HCT116 (cell line): Measurements from ENCODE around the gene ZNF432. TPM values are rescaled to one million over a fixed set of nuclear protein-coding genes. Genes with fewer than 3 reads are reported as not detected.
"Not testable (repeated sequence)": the region's sequence is repeated elsewhere in the genome, so short reads cannot be mapped to it uniquely, and the experiment has no call there.

Source experiments
- ATAC-seq: fragments of 200-7000 bp; cut with Tn5 transposase; 2 replicates; pipeline ENCODE4 v1.9.1; 2020; ENCODE audit warnings: mild to moderate bottlenecking, moderate library complexity
- BruUV-seq: library from RNA; stranded (reverse); fragments of 400-500 nt; replicated peaks from 2 replicates; lab custom pipeline; 2021; lab: Mats Ljungman, UMichigan
- CTCF ChIA-PET: fragments of 300-600 bp; sonication (Branson Sonifier 250); formaldehyde crosslinking; loops from one replicate; lab custom pipeline; 2021; ENCODE audit warnings: antibody characterized with exemption; lab: Charles Lee
- POLR2A ChIA-PET: fragments of 300-600, 350-600 bp; sonication (Branson Sonifier 250); formaldehyde crosslinking; loops from one replicate; lab custom pipeline; 2021; ENCODE audit warnings: antibody characterized with exemption; lab: Charles Lee
- RAD21 ChIA-PET, 2 experiments: fragments of 300-600 bp; sonication (Branson Sonifier 250); formaldehyde crosslinking; loops; one replicate each; lab custom pipeline; 2023; ENCODE audit warnings: low total read pairs in 2 of 2; ENCODE audit not compliant: uncharacterized antibody in 2 of 2, unreplicated experiment in 2 of 2, low non-redundant PET in 1 of 2; lab: Charles Lee
- DNase-seq: peaks from one replicate; pipeline ENCODE4 v3.0.0-alpha.2; 2010; ENCODE audit warnings: low read depth, low spot score
- H2AFZ ChIP-seq: fragments of 200-600 bp; shearing (Covaris generic), sonication (generic); 2 replicates; pipeline ENCODE4 v1.6.1; 2017; ENCODE audit warnings: low read depth, mixed run types, mixed read lengths, antibody characterized with exemption, low read length; ENCODE audit not compliant: poor library complexity, severe bottlenecking
- H3K27ac ChIP-seq: 2 replicates; pipeline ENCODE4 v1.5.1; 2012; ENCODE audit warnings: low read depth, low read length
- H3K27me3 ChIP-seq: fragments of 200-600 bp; sonication (generic); 2 replicates; pipeline ENCODE4 v1.6.1; 2016; ENCODE audit warnings: mixed run types, low read length, mixed read lengths; ENCODE audit not compliant: insufficient read depth
- H3K36me3 ChIP-seq, 2 experiments: fragments of 200-500 bp in 1 of 2; fragments of 200-600 bp in 1 of 2; sonication (Bioruptor generic) in 1 of 2; sonication (generic) in 1 of 2; 2 replicates each; pipeline versions ENCODE4 v1.5.1 to v1.6.1; 2014 to 2016; ENCODE audit warnings: low read length in 2 of 2, inconsistent platforms in 1 of 2, mixed read lengths in 1 of 2, mixed run types in 1 of 2; ENCODE audit not compliant: insufficient read depth in 2 of 2, control insufficient read depth in 1 of 2
- H3K4me1 ChIP-seq, 2 experiments: fragments of 200-600 bp in 1 of 2; sonication (generic) in 1 of 2; 2 replicates each; pipeline versions ENCODE4 v1.5.1 to v1.6.1; 2012 to 2017; ENCODE audit warnings: low read length in 2 of 2, inconsistent platforms in 1 of 2, mild to moderate bottlenecking in 1 of 2, mixed read lengths in 1 of 2, mixed run types in 1 of 2, moderate library complexity in 1 of 2; ENCODE audit not compliant: insufficient read depth in 2 of 2, control insufficient read depth in 1 of 2
- H3K4me2 ChIP-seq: fragments of 200-600 bp; sonication (generic); 2 replicates; pipeline ENCODE4 v1.6.1; 2017; ENCODE audit warnings: mixed run types, low read length, mixed read lengths
- H3K4me3 ChIP-seq, 2 experiments: fragments of 200-600 bp in 1 of 2; sonication (generic) in 1 of 2; replicated peaks in 1 of 2; 2 replicates each; pipeline ENCODE4 v1.5.1; 2011 to 2016; ENCODE audit warnings: low read length in 2 of 2, control low read depth in 1 of 2, low read depth in 1 of 2, mild to moderate bottlenecking in 1 of 2, mixed read lengths in 1 of 2, mixed run types in 1 of 2
- H3K79me2 ChIP-seq: fragments of 200-600 bp; sonication (generic); 2 replicates; pipeline ENCODE4 v1.6.1; 2017; ENCODE audit warnings: mild to moderate bottlenecking, mixed run types, low read length, moderate library complexity, mixed read lengths; ENCODE audit not compliant: insufficient read depth
- H3K9ac ChIP-seq: fragments of 200-600 bp; sonication (generic); 2 replicates; pipeline ENCODE4 v1.6.1; 2016; ENCODE audit warnings: low read length, mixed read lengths
- H3K9me2 ChIP-seq: fragments of 200-600 bp; sonication (generic), shearing (Covaris generic); 2 replicates; pipeline ENCODE4 v1.6.1; 2017; ENCODE audit warnings: mixed run types, mild to moderate bottlenecking, moderate library complexity; ENCODE audit not compliant: insufficient read depth
- H3K9me3 ChIP-seq, 2 experiments: fragments of 200-500 bp in 1 of 2; fragments of 200-600 bp in 1 of 2; sonication (Bioruptor generic) in 1 of 2; sonication (generic) in 1 of 2; 2 replicates each; pipeline ENCODE4 v1.6.1; 2014 to 2017; ENCODE audit warnings: low read length in 2 of 2, mixed read lengths in 2 of 2, inconsistent platforms in 1 of 2, low read depth in 1 of 2, mild to moderate bottlenecking in 1 of 2, mixed run types in 1 of 2, moderate library complexity in 1 of 2; ENCODE audit not compliant: control insufficient read depth in 1 of 2, insufficient read depth in 1 of 2
- H4K20me1 ChIP-seq: fragments of 200-600 bp; sonication (generic), shearing (Covaris generic); 2 replicates; pipeline ENCODE4 v1.6.1; 2017; ENCODE audit warnings: mixed run types, mild to moderate bottlenecking, moderate library complexity; ENCODE audit not compliant: insufficient read depth
- CBX3 ChIP-seq: IDR thresholded peaks from 2 replicates; pipeline ENCODE4 v1.6.1; 2012; ENCODE audit warnings: low read depth
- CEBPB ChIP-seq: IDR thresholded peaks from 2 replicates; pipeline ENCODE4 v1.6.1; 2012; ENCODE audit warnings: low read depth
- ELF1 ChIP-seq: IDR thresholded peaks from 2 replicates; pipeline ENCODE4 v1.6.1; 2012; ENCODE audit warnings: low read depth, borderline replicate concordance
- POLR2A ChIP-seq: IDR thresholded peaks from 2 replicates; pipeline ENCODE4 v1.7.0; 2011; ENCODE audit warnings: borderline replicate concordance; ENCODE audit not compliant: insufficient read depth, insufficient read length; ENCODE audit errors: extremely low read depth
- SRF ChIP-seq: IDR thresholded peaks from 2 replicates; pipeline ENCODE4 v1.6.1; 2012; ENCODE audit warnings: low read depth
- YY1 ChIP-seq: IDR thresholded peaks from 2 replicates; pipeline ENCODE4 v1.6.1; 2011; ENCODE audit warnings: low read length, low read depth, moderate library complexity, mild to moderate bottlenecking; ENCODE audit not compliant: insufficient replicate concordance; ENCODE audit errors: extremely low read depth
- ZFX ChIP-seq: fragments of 450-650 bp; IDR thresholded peaks from 2 replicates; pipeline ENCODE4 v1.6.1; 2017
- intact Hi-C: fragments of 100-400 bp; cut with micrococcal nuclease; formaldehyde crosslinking; loops from 2 replicates; pipeline ENCODE4 v1.10.0; 2022
- total RNA-seq: library from RNA; stranded (reverse); gene quantifications from one replicate; pipeline ENCODE4 v1.2.1, GENCODE V29; 2021; ENCODE audit not compliant: unreplicated experiment
- TF ChIP-seq, protein P1 (sequence below): IDR thresholded peaks from 2 replicates; pipeline ENCODE4 v1.6.1; 2012
- TF ChIP-seq, protein P2 (sequence below): IDR thresholded peaks from 2 replicates; pipeline ENCODE4 v1.6.1; 2011; ENCODE audit warnings: mild to moderate bottlenecking, low read length, moderate library complexity; ENCODE audit not compliant: insufficient replicate concordance; ENCODE audit errors: extremely low read depth

The ZNF432 gene
- total RNA-seq, 1 experiment from 2014 or later, result 0.64 TPM

DNA sequence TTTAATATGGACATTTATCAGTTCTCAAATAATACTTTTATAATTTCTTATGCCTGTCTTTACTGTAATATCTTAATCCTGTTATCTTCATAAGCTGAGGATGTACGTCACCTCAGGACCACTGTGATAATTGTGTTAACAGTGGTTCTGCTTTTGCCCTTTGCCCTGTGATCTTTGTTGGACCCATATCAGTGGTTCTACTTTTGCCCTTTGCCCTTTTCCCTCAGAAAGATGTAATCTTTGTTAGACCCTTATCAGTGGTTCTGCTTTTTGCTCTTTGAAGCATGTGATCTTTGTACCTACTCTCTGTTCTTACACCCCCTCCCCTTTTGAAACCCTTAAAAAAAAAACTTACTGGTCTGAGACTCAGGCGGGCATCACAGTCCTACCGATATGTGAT, 7.8 kb upstream of the ZNF432 start:
- H3K9me2 ChIP-seq, ATAC-seq, H3K4me3 ChIP-seq, H4K20me1 ChIP-seq, BruUV-seq, H3K9ac ChIP-seq, H3K27ac ChIP-seq, H3K27me3 ChIP-seq, H3K4me1 ChIP-seq, DNase-seq, RAD21 ChIA-PET, H3K79me2 ChIP-seq, H3K9me3 ChIP-seq, POLR2A ChIA-PET, intact Hi-C loops, H3K4me2 ChIP-seq, H3K36me3 ChIP-seq, H2AFZ ChIP-seq, CTCF ChIA-PET: not testable (repeated sequence)

DNA sequence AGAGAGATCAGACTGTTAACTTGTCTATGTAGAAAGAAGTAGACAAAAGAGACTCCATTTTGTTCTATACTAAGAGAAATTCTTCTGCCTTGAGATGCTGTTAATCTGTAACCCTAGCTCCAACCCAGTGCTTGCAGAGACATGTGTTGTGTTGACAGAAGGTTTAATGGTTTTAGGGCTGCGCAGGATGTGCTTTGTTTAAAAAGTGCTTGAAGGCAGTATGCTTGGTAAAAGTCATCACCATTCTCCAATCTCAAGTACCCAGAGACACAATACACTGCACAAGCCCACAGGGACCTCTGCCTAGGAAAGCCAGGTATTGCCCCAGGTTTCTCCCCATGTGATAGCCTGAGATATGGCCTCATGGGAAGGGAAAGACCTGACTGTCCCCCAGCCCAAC, 3.1 kb upstream of the ZNF432 start:
- H3K9me3 ChIP-seq, POLR2A ChIA-PET, H3K79me2 ChIP-seq, BruUV-seq, H3K36me3 ChIP-seq, H4K20me1 ChIP-seq, intact Hi-C loops, H3K9me2 ChIP-seq, H3K27me3 ChIP-seq, H3K4me3 ChIP-seq, H2AFZ ChIP-seq, CTCF ChIA-PET, ATAC-seq, RAD21 ChIA-PET, H3K27ac ChIP-seq, H3K9ac ChIP-seq, H3K4me2 ChIP-seq, DNase-seq, H3K4me1 ChIP-seq: not testable (repeated sequence)

DNA sequence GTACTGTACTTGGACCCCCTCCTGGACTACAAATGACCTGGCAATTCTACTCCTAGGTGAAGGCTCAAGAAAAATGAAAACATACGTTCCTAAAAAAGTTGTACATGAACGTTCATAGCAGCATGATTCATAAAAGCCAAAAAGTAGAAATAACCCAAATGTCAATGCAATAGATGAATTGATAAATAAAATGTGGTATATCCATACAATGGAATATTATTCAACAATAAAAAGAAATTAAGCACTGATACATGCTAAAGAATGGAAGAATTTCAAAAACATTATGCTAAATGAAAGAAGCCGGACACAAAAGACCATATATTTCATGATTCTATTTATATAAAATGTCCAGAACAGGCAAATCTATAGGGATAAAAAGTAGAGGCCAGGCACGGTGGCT, 9.5 kb downstream of the ZNF432 start:
- POLR2A ChIA-PET, result no interaction called here

More for the DNA sequence above, 9.5 kb downstream of the ZNF432 start:
- no peak for DNase-seq
- no peak for ATAC-seq
- H3K79me2 ChIP-seq, result no peaks in the 10 kb centered on the region
- no peak overlapping the region for H3K4me2 ChIP-seq
- H2AFZ ChIP-seq, result no peak overlapping the region
- no peaks in the 10 kb centered on the region for H3K36me3 ChIP-seq
- intact Hi-C loops, result no loop called here
- BruUV-seq, result no TSS peak
- no peak for TF ChIP-seq ELF1
- no peak for TF ChIP-seq CEBPB
- TF ChIP-seq, protein P1, sequence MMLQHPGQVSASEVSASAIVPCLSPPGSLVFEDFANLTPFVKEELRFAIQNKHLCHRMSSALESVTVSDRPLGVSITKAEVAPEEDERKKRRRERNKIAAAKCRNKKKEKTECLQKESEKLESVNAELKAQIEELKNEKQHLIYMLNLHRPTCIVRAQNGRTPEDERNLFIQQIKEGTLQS, result no peak
- no peak for TF ChIP-seq SRF
- no peak for TF ChIP-seq POLR2A
- no peak for TF ChIP-seq YY1
- TF ChIP-seq CBX3, result no peak
- TF ChIP-seq, protein P2, sequence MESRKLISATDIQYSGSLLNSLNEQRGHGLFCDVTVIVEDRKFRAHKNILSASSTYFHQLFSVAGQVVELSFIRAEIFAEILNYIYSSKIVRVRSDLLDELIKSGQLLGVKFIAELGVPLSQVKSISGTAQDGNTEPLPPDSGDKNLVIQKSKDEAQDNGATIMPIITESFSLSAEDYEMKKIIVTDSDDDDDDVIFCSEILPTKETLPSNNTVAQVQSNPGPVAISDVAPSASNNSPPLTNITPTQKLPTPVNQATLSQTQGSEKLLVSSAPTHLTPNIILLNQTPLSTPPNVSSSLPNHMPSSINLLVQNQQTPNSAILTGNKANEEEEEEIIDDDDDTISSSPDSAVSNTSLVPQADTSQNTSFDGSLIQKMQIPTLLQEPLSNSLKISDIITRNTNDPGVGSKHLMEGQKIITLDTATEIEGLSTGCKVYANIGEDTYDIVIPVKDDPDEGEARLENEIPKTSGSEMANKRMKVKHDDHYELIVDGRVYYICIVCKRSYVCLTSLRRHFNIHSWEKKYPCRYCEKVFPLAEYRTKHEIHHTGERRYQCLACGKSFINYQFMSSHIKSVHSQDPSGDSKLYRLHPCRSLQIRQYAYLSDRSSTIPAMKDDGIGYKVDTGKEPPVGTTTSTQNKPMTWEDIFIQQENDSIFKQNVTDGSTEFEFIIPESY, result no peak
- no peak for TF ChIP-seq ZFX
- TF ChIP-seq, all 23 proteins: peak for 0
- Histone ChIP-seq H3K9me2 (no peaks in the 10 kb centered on the region), H3K27ac (no peak overlapping the region), H4K20me1 (no peaks in the 10 kb centered on the region), H3K27me3 (no peaks in the 10 kb centered on the region), H3K4me1 (no peaks in the 10 kb centered on the region), H3K4me3 (no peak overlapping the region), H3K9ac (no peak overlapping the region), H3K9me3 (peaks cover 15 to 18% of the 10 kb centered on the region in 2 experiments; a peak in 2 of 4 replicates)
- ChIA-PET RAD21 (no interaction called here), CTCF (no interaction called here)
